Loucy (cell line): ENCODE data around the gene KLRG1.

Experiments used
- H2AFZ ChIP-seq: fragments of 200-600 bp; sonication (generic); 2 replicates; pipeline ENCODE4 v1.6.0; 2016; ENCODE audit warnings: antibody characterized with exemption, mild to moderate bottlenecking, low read length, moderate library complexity
- H3F3A ChIP-seq: fragments of 200-600 bp; 2 replicates; pipeline ENCODE4 v1.6.0; 2016; ENCODE audit warnings: antibody characterized with exemption, low read depth, mild to moderate bottlenecking
- H3K27me3 ChIP-seq: fragments of 200-600 bp; sonication (generic); 2 replicates; pipeline ENCODE4 v1.6.1; 2014; ENCODE audit warnings: low read length, mild to moderate bottlenecking; ENCODE audit not compliant: insufficient read depth, poor library complexity, severe bottlenecking
- H3K36me3 ChIP-seq: fragments of 200-600 bp; sonication (generic); 2 replicates; pipeline ENCODE4 v1.6.1; 2016; ENCODE audit warnings: low read length; ENCODE audit not compliant: insufficient read depth
- H3K4me1 ChIP-seq: fragments of 200-600 bp; sonication (generic); 2 replicates; pipeline ENCODE4 v1.5.1; 2014; ENCODE audit warnings: low read length, mild to moderate bottlenecking; ENCODE audit not compliant: insufficient read depth, poor library complexity, severe bottlenecking
- H3K4me2 ChIP-seq: fragments of 200-600 bp; sonication (generic); 2 replicates; pipeline ENCODE4 v1.6.0; 2014; ENCODE audit warnings: antibody characterized with exemption, low read length, low read depth, mild to moderate bottlenecking; ENCODE audit not compliant: poor library complexity, severe bottlenecking
- H3K4me3 ChIP-seq: fragments of 200-600 bp; sonication (generic); 2 replicates; pipeline ENCODE4 v1.5.1; 2014; ENCODE audit warnings: low read length, mild to moderate bottlenecking, mixed read lengths; ENCODE audit not compliant: poor library complexity, severe bottlenecking
- H3K79me2 ChIP-seq: fragments of 200-600 bp; sonication (generic); 2 replicates; pipeline ENCODE4 v1.6.1; 2014; ENCODE audit warnings: low read length; ENCODE audit not compliant: insufficient read depth
- H3K9ac ChIP-seq: fragments of 200-600 bp; sonication (generic); 2 replicates; pipeline ENCODE4 v1.6.0; 2014; ENCODE audit warnings: mild to moderate bottlenecking, low read depth, low read length, moderate library complexity; ENCODE audit not compliant: poor library complexity, severe bottlenecking
- H3K9me2 ChIP-seq: fragments of 200-600 bp; sonication (generic); replicated peaks from 2 replicates; pipeline ENCODE4 v1.6.1; 2016; ENCODE audit warnings: low read depth, low read length, mixed read lengths
- H3K9me3 ChIP-seq: fragments of 200-600 bp; sonication (generic); 2 replicates; pipeline ENCODE4 v1.6.1; 2014; ENCODE audit warnings: mild to moderate bottlenecking, antibody characterized with exemption, low read length, low read depth; ENCODE audit not compliant: insufficient read depth
- H4K20me1 ChIP-seq: fragments of 200-600 bp; sonication (generic); 2 replicates; pipeline ENCODE4 v1.6.0; 2014; ENCODE audit warnings: antibody characterized with exemption, low read length, mild to moderate bottlenecking; ENCODE audit not compliant: insufficient read depth, poor library complexity, severe bottlenecking
- CTCF ChIP-seq: fragments of 200-600 bp; sonication (generic); conservative IDR thresholded peaks from 2 replicates; pipeline ENCODE4 v1.5.1; 2014; ENCODE audit warnings: mild to moderate bottlenecking, antibody characterized with exemption, low read length
- EZH2phosphoT487 ChIP-seq: fragments of 200-600 bp; IDR thresholded peaks from 2 replicates; pipeline ENCODE4 v1.6.1; 2018; ENCODE audit warnings: antibody characterized with exemption, mild to moderate bottlenecking, moderate library complexity, borderline replicate concordance

KLRG1 gene

GRCh38 chr12:8951744-8952143 lies 37.6 kb upstream of the KLRG1 start:
- Histone ChIP-seq H3F3A (no peaks in the 10 kb centered on the region), H3K27me3 (no peaks in the 10 kb centered on the region), H3K4me3 (no peak overlapping the region), H3K4me2 (no peak overlapping the region), H3K9ac (no peak overlapping the region), H3K36me3 (no peaks in the 10 kb centered on the region), H3K4me1 (peaks cover 37% of the 10 kb centered on the region), H3K79me2 (peaks cover 31% of the 10 kb centered on the region), H3K9me3 (peaks cover 9% of the 10 kb centered on the region; the same call in 1 of the 2 replicates), H4K20me1 (peaks cover 24% of the 10 kb centered on the region), H3K9me2 (no peaks in the 10 kb centered on the region), H2AFZ (no peak overlapping the region)
- TF ChIP-seq EZH2phosphoT487 (no peak), CTCF (no peak)

GRCh38 chr12:8953773-8954402 lies 35.5 kb upstream of the KLRG1 start:
- no peaks in the 10 kb centered on the region for H3K27me3 ChIP-seq
- H3K4me1 ChIP-seq: peaks cover 16% of the 10 kb centered on the region
- peaks cover 9% of the 10 kb centered on the region; the same call in 1 of the 2 replicates for H3K9me3 ChIP-seq
- H3K9ac ChIP-seq: no peak overlapping the region
- H3K36me3 ChIP-seq: no peaks in the 10 kb centered on the region
- H2AFZ ChIP-seq: no peak overlapping the region
- H3K4me3 ChIP-seq: no peak overlapping the region
- H4K20me1 ChIP-seq: peaks cover 3% of the 10 kb centered on the region
- peak overlapping the region; percentile 9 for H3K4me2 ChIP-seq
- TF ChIP-seq CTCF: no peak
- no peak for TF ChIP-seq EZH2phosphoT487
- no peaks in the 10 kb centered on the region for H3K9me2 ChIP-seq
- H3K79me2 ChIP-seq: peaks cover 9% of the 10 kb centered on the region
- H3F3A ChIP-seq: no peaks in the 10 kb centered on the region

- no peaks in the 10 kb centered on the region for H3K9me2 ChIP-seq
- no peaks in the 10 kb centered on the region for H4K20me1 ChIP-seq
- no peaks in the 10 kb centered on the region for H3K27me3 ChIP-seq
- H3K4me3 ChIP-seq: no peak overlapping the region
- H3F3A ChIP-seq: no peaks in the 10 kb centered on the region
- H3K9me3 ChIP-seq: peaks cover 9% of the 10 kb centered on the region; the same call in 1 of the 2 replicates
- peaks cover 3% of the 10 kb centered on the region; the same call in 1 of the 2 replicates for H3K79me2 ChIP-seq
- no peaks in the 10 kb centered on the region for H3K36me3 ChIP-seq
- H2AFZ ChIP-seq: no peak overlapping the region
- TF ChIP-seq EZH2phosphoT487 (no peak), CTCF (no peak)
- H3K4me2 ChIP-seq: no peak overlapping the region
- H3K9ac ChIP-seq: no peak overlapping the region
- H3K4me1 ChIP-seq: peaks cover 13% of the 10 kb centered on the region
Measured at GRCh38 chr12:8956073-8956472, 33.3 kb upstream of the KLRG1 start.
